Liver (tissue), 9 donors: ENCODE results near the gene CLEC16A. TPM values are rescaled to one million over a fixed set of nuclear protein-coding genes. Genes with fewer than 3 reads are reported as not detected.

Experiments
- DNase-seq: peaks from one replicate; pipeline ENCODE4 v3.0.0-alpha.2; 2017; ENCODE audit warnings: low spot score
- H3K27ac ChIP-seq, 2 donors: one replicate each; pipeline ENCODE4 v1.7.0; 2013; ENCODE audit warnings: inconsistent platforms in 2 of 2, low read length in 2 of 2, control low read depth in 1 of 2, low read depth in 1 of 2, mild to moderate bottlenecking in 1 of 2
- H3K27me3 ChIP-seq, 4 donors: one replicate each; pipeline versions ENCODE4 v1.6.1 to v1.7.0; 2013; ENCODE audit warnings: low read length in 3 of 4, inconsistent platforms in 1 of 4, mild to moderate bottlenecking in 1 of 4, moderate library complexity in 1 of 4; ENCODE audit not compliant: control insufficient read depth in 4 of 4, insufficient read depth in 4 of 4
- H3K36me3 ChIP-seq, 4 donors: one replicate each; pipeline versions ENCODE4 v1.6.1 to v1.7.0; 2013; ENCODE audit warnings: low read length in 3 of 4, mild to moderate bottlenecking in 3 of 4, low read depth in 1 of 4, moderate library complexity in 1 of 4; ENCODE audit not compliant: control insufficient read depth in 4 of 4, insufficient read depth in 3 of 4
- H3K4me1 ChIP-seq, 4 donors: one replicate each; pipeline versions ENCODE4 v1.6.1 to v1.7.0; 2013; ENCODE audit warnings: low read length in 3 of 4, mild to moderate bottlenecking in 3 of 4, moderate library complexity in 1 of 4; ENCODE audit not compliant: control insufficient read depth in 4 of 4, insufficient read depth in 4 of 4
- H3K4me3 ChIP-seq, 3 donors: one replicate each; pipeline versions ENCODE4 v1.6.1 to v1.7.0; 2013; ENCODE audit warnings: low read length in 3 of 3, control low read depth in 1 of 3, low read depth in 1 of 3, mild to moderate bottlenecking in 1 of 3
- H3K9ac ChIP-seq, 2 donors: one replicate each; pipeline ENCODE4 v1.7.0; 2013; ENCODE audit warnings: low read length in 2 of 2, mild to moderate bottlenecking in 2 of 2, moderate library complexity in 2 of 2, control low read depth in 1 of 2, low read depth in 1 of 2
- H3K9me3 ChIP-seq, 4 donors: one replicate each; pipeline versions ENCODE4 v1.6.1 to v1.7.0; 2013; ENCODE audit warnings: low read length in 3 of 4; ENCODE audit not compliant: control insufficient read depth in 4 of 4
- ATF3 ChIP-seq: IDR thresholded peaks from 2 replicates; pipeline ENCODE4 v1.6.1; 2016; ENCODE audit warnings: antibody characterized with exemption
- CTCF ChIP-seq: fragments of 150-350 bp; IDR thresholded peaks from 2 replicates; pipeline ENCODE4 v1.5.1; 2017; ENCODE audit warnings: improper control_type of control experiment, low read depth, low read length; ENCODE audit not compliant: missing input control
- EGR1 ChIP-seq, 2 donors: IDR thresholded peaks; 2 replicates each; pipeline ENCODE4 v1.6.1; 2016 to 2018; ENCODE audit warnings: antibody characterized with exemption in 2 of 2, low read depth in 2 of 2
- FOXA1 ChIP-seq: IDR thresholded peaks from 2 replicates; pipeline ENCODE4 v1.6.1; 2016; ENCODE audit warnings: antibody characterized with exemption
- FOXA2 ChIP-seq: IDR thresholded peaks from 2 replicates; pipeline ENCODE4 v1.6.1; 2016; ENCODE audit warnings: antibody characterized with exemption
- GABPA ChIP-seq, 2 donors: IDR thresholded peaks in 1 of 2; conservative IDR thresholded peaks in 1 of 2; 2 replicates each; pipeline ENCODE4 v1.6.1; 2016; ENCODE audit warnings: antibody characterized with exemption in 2 of 2, mild to moderate bottlenecking in 1 of 2, moderate library complexity in 1 of 2
- HNF4A ChIP-seq, 2 donors: conservative IDR thresholded peaks; 2 replicates each; pipeline ENCODE4 v1.6.1; 2016; ENCODE audit warnings: antibody characterized with exemption in 2 of 2, mild to moderate bottlenecking in 2 of 2
- HNF4G ChIP-seq: IDR thresholded peaks from 2 replicates; pipeline ENCODE4 v1.6.1; 2016; ENCODE audit warnings: antibody characterized with exemption
- JUND ChIP-seq, 2 donors: IDR thresholded peaks; 2 replicates each; pipeline ENCODE4 v1.6.1; 2016; ENCODE audit warnings: antibody characterized with exemption in 2 of 2
- MAX ChIP-seq: IDR thresholded peaks from 2 replicates; pipeline ENCODE4 v1.6.1; 2016; ENCODE audit warnings: antibody characterized with exemption
- NR2F2 ChIP-seq: IDR thresholded peaks from 2 replicates; pipeline ENCODE4 v1.6.1; 2016; ENCODE audit warnings: antibody characterized with exemption
- RAD21 ChIP-seq, 2 donors: IDR thresholded peaks; 2 replicates each; pipeline ENCODE4 v1.6.1; 2016; ENCODE audit warnings: antibody characterized with exemption in 2 of 2, mild to moderate bottlenecking in 2 of 2
- REST ChIP-seq: IDR thresholded peaks from 2 replicates; pipeline ENCODE4 v1.6.1; 2016; ENCODE audit warnings: antibody characterized with exemption, mild to moderate bottlenecking
- RXRA ChIP-seq, 2 donors: IDR thresholded peaks; 2 replicates each; pipeline ENCODE4 v1.6.1; 2017 to 2018; ENCODE audit warnings: antibody characterized with exemption in 2 of 2, mild to moderate bottlenecking in 1 of 2
- SP1 ChIP-seq: IDR thresholded peaks from 2 replicates; pipeline ENCODE4 v1.6.1; 2018; ENCODE audit warnings: antibody characterized with exemption, mild to moderate bottlenecking
- TAF1 ChIP-seq: conservative IDR thresholded peaks from 2 replicates; pipeline ENCODE4 v1.6.1; 2016; ENCODE audit warnings: antibody characterized with exemption, mild to moderate bottlenecking
- YY1 ChIP-seq: IDR thresholded peaks from 2 replicates; pipeline ENCODE4 v1.6.1; 2016; ENCODE audit warnings: antibody characterized with exemption, mild to moderate bottlenecking
- ZBTB33 ChIP-seq: IDR thresholded peaks from 2 replicates; pipeline ENCODE4 v1.6.1; 2016; ENCODE audit warnings: antibody characterized with exemption
- WGBS: extraction: QIAGEN DNeasy Blood & Tissue Kit; methylation state at CpG from one replicate; pipeline ENCODE4 v1.1.7; 2013; 5-methylcytosine and 5-hydroxymethylcytosine counted together
- polyA plus RNA-seq, 2 donors: library from polyadenylated mRNA; stranded (reverse) in 1 of 2; unstranded in 1 of 2; fragments of 200-250 nt in 1 of 2; fragments of >200 nt in 1 of 2; fragmentation: Nextera tagmentation in 1 of 2; extraction: Ambion mirVana in 1 of 2; gene quantifications; one replicate each; pipeline versions ENCODE4 v1.2.1 to v1.2.3, GENCODE V29; 2013 to 2015
- total RNA-seq, 2 donors: library from RNA; depleted of rRNA; stranded (reverse); fragments of >200 nt; gene quantifications; one replicate each; pipeline ENCODE4 v1.2.3, GENCODE V29; 2014
- donor health status: healthy.
- donor health status: healthy.
- donor health status: healthy.
- donor health status: healthy.
- donor health status: healthy.

The CLEC16A gene
- total and polyA plus RNA-seq, 4 donors, result 9.7 to 23.0 (median 17.4) TPM

- H3K4me3 ChIP-seq, result no peak overlapping the region
- peaks cover 0 to 15% (median 11%) of the 10 kb centered on the region in 4 donors for H3K36me3 ChIP-seq
- TF ChIP-seq MAX (no peak), NR2F2 (no peak), REST (no peak), HNF4A (conservative IDR thresholded peaks at IDR 0.05) (no peak), EGR1 (IDR thresholded peaks at IDR 0.05; ENCODE audit: low read depth in 2 of 2) (no peak)
- no peak for DNase-seq
- H3K9me3 ChIP-seq, result no peaks in the 10 kb centered on the region
- H3K27ac ChIP-seq, result no peak overlapping the region
- H3K4me1 ChIP-seq, result peaks cover 0 to 14% (median 10%) of the 10 kb centered on the region in 4 donors
- WGBS, result 88% methylated on average over 8 of the region's 8 CpGs
- H3K27me3 ChIP-seq, result no peaks in the 10 kb centered on the region
- no peak overlapping the region for H3K9ac ChIP-seq
Observed at GRCh38 chr16:10964891-10965326, 20.5 kb downstream of the CLEC16A start.

GRCh38 chr16:10965440-10966061 lies 21.2 kb downstream of the CLEC16A start:
- Histone ChIP-seq H3K9me3 (no peaks in the 10 kb centered on the region), H3K4me1 (peaks cover 0 to 14% (median 10%) of the 10 kb centered on the region in 4 donors), H3K9ac (no peak overlapping the region), H3K4me3 (no peak overlapping the region), H3K27me3 (no peaks in the 10 kb centered on the region), H3K36me3 (peaks cover 0 to 21% (median 13%) of the 10 kb centered on the region in 4 donors), H3K27ac (no peak overlapping the region)
- WGBS, result 47% methylated on average over 6 of the region's 6 CpGs
- DNase-seq, result no peak
- TF ChIP-seq NR2F2 (no peak), HNF4G (no peak), SP1 (peak; percentile 47), HNF4A (conservative IDR thresholded peaks at IDR 0.05) (peak in 1 of 2 donors; percentile 42), GABPA (IDR thresholded peaks at IDR 0.05 in 1 of 2, conservative IDR thresholded peaks at IDR 0.05 in 1 of 2) (no peak), CTCF (no peak), FOXA1 (no peak), MAX (no peak), TAF1 (no peak), FOXA2 (no peak), RXRA (IDR thresholded peaks at IDR 0.05) (peak; percentile 69 to 87), REST (no peak), ZBTB33 (no peak), JUND (IDR thresholded peaks at IDR 0.05) (no peak), EGR1 (IDR thresholded peaks at IDR 0.05; ENCODE audit: low read depth in 2 of 2) (no peak), RAD21 (IDR thresholded peaks at IDR 0.05) (no peak), ATF3 (peak; percentile 18), YY1 (peak; percentile 11)
